Ishikawa (cell line): ENCODE results near the gene PLA2G4E.

Experiments used
- CEBPB ChIP-seq: IDR thresholded peaks from 2 replicates; pipeline ENCODE4 v1.6.1; 2012
- CREB1 ChIP-seq: IDR thresholded peaks from 2 replicates; pipeline ENCODE4 v1.6.1; 2012; ENCODE audit warnings: low read depth
- EGR1 ChIP-seq: IDR thresholded peaks from 2 replicates; pipeline ENCODE4 v1.6.1; 2012
- EP300 ChIP-seq: IDR thresholded peaks from 2 replicates; pipeline ENCODE4 v1.6.1; 2012; ENCODE audit warnings: borderline replicate concordance
- MAX ChIP-seq: IDR thresholded peaks from 2 replicates; pipeline ENCODE4 v1.6.1; 2012
- NFIC ChIP-seq: IDR thresholded peaks from 2 replicates; pipeline ENCODE4 v1.6.1; 2012
- RAD21 ChIP-seq: IDR thresholded peaks from 2 replicates; pipeline ENCODE4 v1.6.1; 2012; ENCODE audit warnings: low read depth
- REST ChIP-seq: IDR thresholded peaks from 2 replicates; pipeline ENCODE4 v1.6.1; 2012; ENCODE audit warnings: low read depth, mild to moderate bottlenecking
- TEAD4 ChIP-seq: IDR thresholded peaks from 2 replicates; pipeline ENCODE4 v1.6.1; 2012

- TF ChIP-seq CEBPB (no peak), REST (no peak), EP300 (no peak), TEAD4 (no peak), CREB1 (no peak), NFIC (no peak), EGR1 (no peak), RAD21 (no peak), MAX (no peak)
Observed at GRCh38 chr15:42034628-42035434, 14.0 kb upstream of the PLA2G4E start.
